Activated CD4-positive, alpha-beta T cell treated with anti-CD3 and anti-CD28 coated beads, Interleukin-10, Interleukin-2, amounts not matched to agents 100 ng/mL and 50 ng/mL, durations not matched to agents 16 hours and 8 hours (primary cell): ENCODE measurements around the gene NSMCE4A.
A peak's percentile ranks its signal among the peaks of the same experiment; 100 is the strongest.
"Not testable (repeated sequence)": the region's sequence is repeated elsewhere in the genome, so short reads cannot be mapped to it uniquely, and the experiment has no call there.

Source experiments
- DNase-seq: peaks from one replicate; pipeline ENCODE4 v3.0.0-alpha.2; 2020

Gene NSMCE4A

GRCh38 chr10:121930268-121931085 is 44.5 kb downstream of the NSMCE4A start:
- not testable (repeated sequence) for DNase-seq

- not testable (repeated sequence) for DNase-seq
These were observed 45.3 kb downstream of the NSMCE4A start for GRCh38 chr10:121929585-121930267.

- DNase-seq, result peak; percentile 8
These were observed 46.5 kb downstream of the NSMCE4A start for GRCh38 chr10:121928528-121928884.

GRCh38 chr10:121927841-121928527 is 47.0 kb downstream of the NSMCE4A start, which contains the start of gene ATE1:
Gene ATE1 (minus strand): TSS chr10:121928031. CDS start chr10:121927949, 82 bp downstream.
- peak; percentile 90 for DNase-seq

GRCh38 chr10:121927318-121927840 is 47.6 kb downstream of the NSMCE4A start:
- peak; percentile 60 for DNase-seq

GRCh38 chr10:121926671-121927317 is 48.2 kb downstream of the NSMCE4A start:
- peak; percentile 7 for DNase-seq

GRCh38 chr10:121926157-121926556 is 48.9 kb downstream of the NSMCE4A start:
- DNase-seq, result no peak

- no peak for DNase-seq
These were observed 53.6 kb downstream of the NSMCE4A start for GRCh38 chr10:121921238-121921931.

- DNase-seq, result no peak
These were observed 55.4 kb downstream of the NSMCE4A start for GRCh38 chr10:121919666-121920065.

- DNase-seq, result not testable (repeated sequence)
These were observed 56.2 kb downstream of the NSMCE4A start for GRCh38 chr10:121918800-121919199.

- DNase-seq, result no peak
These were observed 60.4 kb downstream of the NSMCE4A start for GRCh38 chr10:121914661-121915060.

- DNase-seq, result peak; percentile 19
These were observed 63.7 kb downstream of the NSMCE4A start for GRCh38 chr10:121911421-121911697.

GRCh38 chr10:121910673-121911420 is 64.2 kb downstream of the NSMCE4A start:
- DNase-seq, result peak; percentile 69
